Measurements from ENCODE around the gene BRS3.
"Not testable (repeated sequence)": the region's sequence is repeated elsewhere in the genome, so short reads cannot be mapped to it uniquely, and the experiment has no call there.

BRS3 gene

GRCh38 chrX:136487647-136488046 lies at the start of gene BRS3:
TSS of gene BRS3 (plus strand) at chrX:136487947. CDS start at chrX:136488115, 168 bp downstream.
- no peak for DNase-seq (ENCODE audit: low read depth)
- no peak within 1 kb of the TSS for H3K4me3 ChIP-seq (ENCODE audit: low read depth, low read length)
- no peak for TF ChIP-seq POLR2A (IDR thresholded peaks at IDR 0.05; ENCODE audit: extremely low read depth, insufficient read length)
- TF ChIP-seq MYC (IDR thresholded peaks at IDR 0.05; ENCODE audit: low read depth, low read length): no peak
- TF ChIP-seq MAX (IDR thresholded peaks at IDR 0.05; ENCODE audit: low read depth, low read length): no peak
- no peak for TF ChIP-seq CTCF (IDR thresholded peaks at IDR 0.05; ENCODE audit: low read depth, low read length)

- no peak for TF ChIP-seq CTCF (IDR thresholded peaks at IDR 0.05; ENCODE audit: low read depth, low read length)
- no peak for TF ChIP-seq POLR2A (IDR thresholded peaks at IDR 0.05; ENCODE audit: extremely low read depth, insufficient read length)
- TF ChIP-seq MAX (IDR thresholded peaks at IDR 0.05; ENCODE audit: low read depth, low read length): no peak
- TF ChIP-seq MYC (IDR thresholded peaks at IDR 0.05; ENCODE audit: low read depth, low read length): no peak
- no peak for DNase-seq (ENCODE audit: low read depth)
- H3K4me3 ChIP-seq (ENCODE audit: low read depth, low read length): no peak overlapping the region
These were observed 49.6 kb upstream of the BRS3 start for GRCh38 chrX:136438192-136438591.

- not testable (repeated sequence) for H3K4me3 ChIP-seq (ENCODE audit: low read depth, low read length); DNase-seq (ENCODE audit: low read depth)
These were observed 42.1 kb upstream of the BRS3 start for GRCh38 chrX:136445674-136446073.

- TF ChIP-seq POLR2A (IDR thresholded peaks at IDR 0.05; ENCODE audit: extremely low read depth, insufficient read length): no peak
- no peak for TF ChIP-seq MYC (IDR thresholded peaks at IDR 0.05; ENCODE audit: low read depth, low read length)
- TF ChIP-seq CTCF (IDR thresholded peaks at IDR 0.05; ENCODE audit: low read depth, low read length): no peak
- no peak for TF ChIP-seq MAX (IDR thresholded peaks at IDR 0.05; ENCODE audit: low read depth, low read length)
- no peak overlapping the region for H3K4me3 ChIP-seq (ENCODE audit: low read depth, low read length)
- no peak for DNase-seq (ENCODE audit: low read depth)
These were observed 41.5 kb upstream of the BRS3 start for GRCh38 chrX:136446208-136446607.

GRCh38 chrX:136447308-136447707 lies 40.4 kb upstream of the BRS3 start:
- TF ChIP-seq MAX (IDR thresholded peaks at IDR 0.05; ENCODE audit: low read depth, low read length): no peak
- TF ChIP-seq POLR2A (IDR thresholded peaks at IDR 0.05; ENCODE audit: extremely low read depth, insufficient read length): no peak
- TF ChIP-seq CTCF (IDR thresholded peaks at IDR 0.05; ENCODE audit: low read depth, low read length): no peak
- no peak for TF ChIP-seq MYC (IDR thresholded peaks at IDR 0.05; ENCODE audit: low read depth, low read length)
- no peak for DNase-seq (ENCODE audit: low read depth)
- H3K4me3 ChIP-seq (ENCODE audit: low read depth, low read length): no peak overlapping the region

GRCh38 chrX:136447968-136448367 lies 39.8 kb upstream of the BRS3 start:
- no peak for DNase-seq (ENCODE audit: low read depth)
- no peak for TF ChIP-seq CTCF (IDR thresholded peaks at IDR 0.05; ENCODE audit: low read depth, low read length)
- no peak overlapping the region for H3K4me3 ChIP-seq (ENCODE audit: low read depth, low read length)

Data from NB4 (cell line).